Caco-2 (cell line): ENCODE measurements around the gene ANGPTL8. TPM values are rescaled to one million over a fixed set of nuclear protein-coding genes. Genes with fewer than 3 reads are reported as not detected.
A peak's percentile ranks its signal among the peaks of the same experiment; 100 is the strongest.

ENCODE experiments used
- Bru-seq: library from RNA; stranded (reverse); fragments of 400-500 nt; gene quantifications from one replicate; lab custom pipeline; 2021; lab: Mats Ljungman, UMichigan
- BruChase-seq, 2 experiments: library from RNA; stranded (reverse); fragments of 400-500 nt; gene quantifications; one replicate each; lab custom pipeline; 2021; lab: Mats Ljungman, UMichigan
- BruUV-seq: library from RNA; stranded (reverse); fragments of 400-500 nt; replicated peaks from 2 replicates; lab custom pipeline; 2021; lab: Mats Ljungman, UMichigan
- CTCF ChIA-PET: fragments of 300-600 bp; sonication (Branson Sonifier 250); formaldehyde crosslinking; loops from one replicate; lab custom pipeline; 2022; ENCODE audit warnings: antibody characterized with exemption; lab: Charles Lee
- POLR2A ChIA-PET: fragments of 300-600 bp; sonication (Branson Sonifier 250); formaldehyde crosslinking; loops from one replicate; lab custom pipeline; 2022; ENCODE audit warnings: antibody characterized with exemption; lab: Charles Lee
- DNase-seq, 2 experiments: peaks; one replicate each; pipeline versions ENCODE4 v3.0.0 to v3.0.0-alpha.2; 2020 to 2022
- H3K27me3 ChIP-seq: replicated peaks from 2 replicates; pipeline ENCODE4 v1.6.0; 2011; ENCODE audit warnings: low read length; ENCODE audit not compliant: control insufficient read depth, insufficient read depth
- H3K36me3 ChIP-seq: 2 replicates; pipeline ENCODE4 v1.5.1; 2011; ENCODE audit warnings: low read length; ENCODE audit not compliant: control insufficient read depth, insufficient read depth
- H3K4me1 ChIP-seq: fragments of 250-450 bp; sonication (Bioruptor Pico); 2 replicates; pipeline ENCODE4 v1.5.1; 2020; ENCODE audit warnings: mild to moderate bottlenecking
- H3K4me3 ChIP-seq: 2 replicates; pipeline ENCODE4 v1.5.1; 2011; ENCODE audit warnings: low read depth, mild to moderate bottlenecking, control low read depth, low read length
- H3K9me3 ChIP-seq: fragments of 250-450 bp; sonication (Bioruptor Pico); 2 replicates; pipeline ENCODE4 v1.5.1; 2020; ENCODE audit warnings: mild to moderate bottlenecking, moderate library complexity
- H3K27ac Mint-ChIP-seq: one replicate; pipeline ENCODE4 v1.8.0; 2022; ENCODE audit warnings: mixed read lengths; ENCODE audit not compliant: unreplicated experiment
- H3K27me3 Mint-ChIP-seq: one replicate; pipeline ENCODE4 v1.8.0; 2022; ENCODE audit warnings: mixed read lengths; ENCODE audit not compliant: insufficient read depth, unreplicated experiment
- H3K36me3 Mint-ChIP-seq: one replicate; pipeline ENCODE4 v1.8.0; 2022; ENCODE audit warnings: mild to moderate bottlenecking, mixed read lengths; ENCODE audit not compliant: insufficient read depth, unreplicated experiment
- H3K4me1 Mint-ChIP-seq: one replicate; pipeline ENCODE4 v1.8.0; 2022; ENCODE audit warnings: low read depth, mixed read lengths; ENCODE audit not compliant: unreplicated experiment
- H3K4me3 Mint-ChIP-seq: one replicate; pipeline ENCODE4 v1.8.0; 2022; ENCODE audit warnings: mild to moderate bottlenecking, moderate library complexity, mixed read lengths; ENCODE audit not compliant: unreplicated experiment
- H3K9me3 Mint-ChIP-seq: one replicate; pipeline ENCODE4 v1.8.0; 2022; ENCODE audit warnings: mixed read lengths; ENCODE audit not compliant: unreplicated experiment
- CTCF ChIP-seq, 2 experiments: fragments of 200-600 bp in 1 of 2; IDR thresholded peaks; 1 replicate in 1 of 2; 2 replicates in 1 of 2; pipeline versions ENCODE4 v1.5.1 to v1.8.0; 2011 to 2022; ENCODE audit warnings: antibody characterized with exemption in 1 of 2, control low read depth in 1 of 2, inconsistent platforms in 1 of 2, low read depth in 1 of 2, low read length in 1 of 2, mild to moderate bottlenecking in 1 of 2, moderate library complexity in 1 of 2; ENCODE audit not compliant: insufficient read depth in 1 of 2, severe bottlenecking in 1 of 2, unreplicated experiment in 1 of 2
- intact Hi-C: fragments of 100-400 bp; cut with micrococcal nuclease; formaldehyde crosslinking; loops from one replicate; pipeline ENCODE4 v1.10.0; 2022; ENCODE audit not compliant: unreplicated experiment
- long read RNA-seq: library from polyadenylated mRNA; stranded (forward); transcript quantifications from one replicate; pipeline ENCODE4 v2.0.0, GENCODE V29; 2022
- total RNA-seq: library from RNA; stranded (reverse); gene quantifications from 2 replicates; pipeline ENCODE4 v1.2.3, GENCODE V29; 2022

Gene ANGPTL8
- not detected in 2 replicates for total RNA-seq
- Bru-seq, nascent RNA: not detected
- BruChase-seq, experiment 1, labeled RNA remaining after a 2-hour chase: not detected
- BruChase-seq, experiment 2, labeled RNA remaining after a 6-hour chase: not detected
- long read RNA-seq: 0 reads

- Histone ChIP-seq H3K4me1 (no peaks in the 10 kb centered on the region), H3K36me3 (peaks cover 4% of the 10 kb centered on the region), H3K27me3 (no peaks in the 10 kb centered on the region), H3K9me3 (no peaks in the 10 kb centered on the region), H3K4me3 (no peak within 1 kb of the TSS)
- ChIA-PET CTCF (no interaction called here), POLR2A (no interaction called here)
- BruUV-seq: no TSS peak
- no peak for TF ChIP-seq CTCF (IDR thresholded peaks at IDR 0.05; ENCODE audit: insufficient read depth in 1 of 2, low read depth in 1 of 2, low read length in 1 of 2, severe bottlenecking in 1 of 2, unreplicated experiment in 1 of 2)
- Mint-ChIP-seq H3K27me3 (no peaks in the 10 kb centered on the region), H3K27ac (no peak within 1 kb of the TSS), H3K4me3 (no peak within 1 kb of the TSS), H3K4me1 (no peaks in the 10 kb centered on the region), H3K9me3 (no peaks in the 10 kb centered on the region), H3K36me3 (peaks cover 38% of the 10 kb centered on the region)
- DNase-seq: no peak
- intact Hi-C loops: no loop called here
Observed at GRCh38 chr19:11239377-11240000, at the start of gene ANGPTL8. TSS of gene ANGPTL8 (plus strand) at chr19:11239619. CDS start at chr19:11239638, 19 bp downstream.

GRCh38 chr19:11190501-11190900 is 48.9 kb upstream of the ANGPTL8 start:
- Histone ChIP-seq H3K4me1 (no peaks in the 10 kb centered on the region), H3K36me3 (no peaks in the 10 kb centered on the region), H3K27me3 (no peaks in the 10 kb centered on the region), H3K9me3 (no peaks in the 10 kb centered on the region), H3K4me3 (no peak overlapping the region)
- H3K36me3 Mint-ChIP-seq: peaks cover 17% of the 10 kb centered on the region
- no peaks in the 10 kb centered on the region for H3K9me3 Mint-ChIP-seq
- DNase-seq: no peak
- H3K27me3 Mint-ChIP-seq: no peaks in the 10 kb centered on the region
- intact Hi-C loops: no loop called here
- H3K27ac Mint-ChIP-seq: no peak overlapping the region
- no TSS peak for BruUV-seq
- H3K4me3 Mint-ChIP-seq: no peak overlapping the region
- no peaks in the 10 kb centered on the region for H3K4me1 Mint-ChIP-seq
- ChIA-PET POLR2A (no interaction called here), CTCF (no interaction called here)
- TF ChIP-seq CTCF (IDR thresholded peaks at IDR 0.05; ENCODE audit: insufficient read depth in 1 of 2, low read depth in 1 of 2, low read length in 1 of 2, severe bottlenecking in 1 of 2, unreplicated experiment in 1 of 2): no peak

- Histone ChIP-seq H3K9me3 (no peaks in the 10 kb centered on the region), H3K4me3 (no peak overlapping the region), H3K4me1 (no peaks in the 10 kb centered on the region), H3K27me3 (no peaks in the 10 kb centered on the region), H3K36me3 (no peaks in the 10 kb centered on the region)
- CTCF ChIA-PET: no interaction called here
- Mint-ChIP-seq H3K9me3 (no peaks in the 10 kb centered on the region), H3K36me3 (peaks cover 20% of the 10 kb centered on the region), H3K27ac (no peak overlapping the region), H3K4me3 (no peak overlapping the region), H3K4me1 (no peaks in the 10 kb centered on the region), H3K27me3 (no peaks in the 10 kb centered on the region)
- no TSS peak for BruUV-seq
- POLR2A ChIA-PET: no interaction called here
- intact Hi-C loops: no loop called here
- no peak for TF ChIP-seq CTCF (IDR thresholded peaks at IDR 0.05; ENCODE audit: insufficient read depth in 1 of 2, low read depth in 1 of 2, low read length in 1 of 2, severe bottlenecking in 1 of 2, unreplicated experiment in 1 of 2)
- peak in 1 of 2 experiments; percentile 23 for DNase-seq
Observed at GRCh38 chr19:11191273-11191755, 48.1 kb upstream of the ANGPTL8 start.
